Panc1 (cell line): Measurements from ENCODE around the gene ZNF462. TPM values are rescaled to one million over a fixed set of nuclear protein-coding genes. Genes with fewer than 3 reads are reported as not detected.

Source experiments
- ATAC-seq: fragments of 200-7000 bp; cut with Tn5 transposase; 2 replicates; pipeline ENCODE4 v1.9.1; 2020; ENCODE audit warnings: mild to moderate bottlenecking, moderate library complexity
- BruUV-seq: library from RNA; stranded (reverse); fragments of 400-500 nt; replicated peaks from 2 replicates; lab custom pipeline; 2021; lab: Mats Ljungman, UMichigan
- CTCF ChIA-PET: fragments of 300-600 bp; sonication (Branson Sonifier 250); formaldehyde crosslinking; loops from one replicate; lab custom pipeline; 2022; ENCODE audit warnings: antibody characterized with exemption; lab: Charles Lee
- POLR2A ChIA-PET: fragments of 300-600 bp; sonication (Branson Sonifier 250); formaldehyde crosslinking; loops from one replicate; lab custom pipeline; 2022; ENCODE audit warnings: antibody characterized with exemption; lab: Charles Lee
- DNase-seq: peaks from one replicate; pipeline ENCODE4 v3.0.0-alpha.2; 2010; ENCODE audit warnings: low read depth, low spot score
- H3K27ac ChIP-seq: 2 replicates; pipeline ENCODE4 v1.5.1; 2011; ENCODE audit warnings: mild to moderate bottlenecking, low read length, inconsistent platforms
- H3K27me3 ChIP-seq: fragments of 200-500 bp; sonication (Bioruptor generic); 2 replicates; pipeline ENCODE4 v1.6.0; 2014; ENCODE audit warnings: low read length, inconsistent platforms; ENCODE audit not compliant: control insufficient read depth, insufficient read depth
- H3K36me3 ChIP-seq: fragments of 200-500 bp; sonication (Bioruptor generic); 2 replicates; pipeline ENCODE4 v1.5.1; 2014; ENCODE audit warnings: inconsistent platforms, mild to moderate bottlenecking, low read length, moderate library complexity; ENCODE audit not compliant: control insufficient read depth, insufficient read depth
- H3K4me1 ChIP-seq: 2 replicates; pipeline ENCODE4 v1.5.1; 2011; ENCODE audit warnings: inconsistent platforms, mild to moderate bottlenecking, low read length, moderate library complexity; ENCODE audit not compliant: control insufficient read depth, insufficient read depth
- H3K4me3 ChIP-seq, 2 experiments: 2 replicates each; pipeline ENCODE4 v1.5.1; 2011 to 2012; ENCODE audit warnings: low read depth in 2 of 2, low read length in 2 of 2, mild to moderate bottlenecking in 2 of 2, inconsistent platforms in 1 of 2, moderate library complexity in 1 of 2
- H3K9me3 ChIP-seq: fragments of 200-500 bp; sonication (Bioruptor generic); 2 replicates; pipeline ENCODE4 v1.5.1; 2014; ENCODE audit warnings: low read depth, mild to moderate bottlenecking, inconsistent platforms, low read length, moderate library complexity; ENCODE audit not compliant: control insufficient read depth, insufficient read depth
- POLR2AphosphoS5 ChIP-seq: IDR thresholded peaks from 2 replicates; pipeline ENCODE4 v1.6.1; 2012; ENCODE audit warnings: mild to moderate bottlenecking, low read depth, low read length, moderate library complexity
- SIN3A ChIP-seq: IDR thresholded peaks from 2 replicates; pipeline ENCODE4 v1.6.1; 2012; ENCODE audit warnings: low read depth, mild to moderate bottlenecking, low read length, moderate library complexity, borderline replicate concordance; ENCODE audit not compliant: insufficient read depth
- TCF7L2 ChIP-seq: IDR thresholded peaks from 2 replicates; pipeline ENCODE4 v1.6.1; 2011; ENCODE audit warnings: mild to moderate bottlenecking, low read depth, low read length, inconsistent platforms
- in situ Hi-C: cut with HindIII; loops from 2 replicates; pipeline ENCODE4 v1.10.0; 2016; ENCODE audit warnings: low sequenced_read_pairs, low pct_unique_long_range_greater_than_20kb
- intact Hi-C: fragments of 100-400 bp; cut with micrococcal nuclease; formaldehyde crosslinking; loops from one replicate; pipeline ENCODE4 v1.10.0; 2022; ENCODE audit not compliant: unreplicated experiment
- total RNA-seq: library from RNA; stranded (reverse); gene quantifications from one replicate; pipeline ENCODE4 v1.2.1, GENCODE V29; 2021; ENCODE audit not compliant: unreplicated experiment
- TF ChIP-seq, protein P1 (sequence below), 2 experiments: IDR thresholded peaks; 2 replicates each; pipeline ENCODE4 v1.6.1; 2011 to 2012; ENCODE audit warnings: low read depth in 2 of 2, control low read depth in 1 of 2, low read length in 1 of 2, mild to moderate bottlenecking in 1 of 2, moderate library complexity in 1 of 2; ENCODE audit not compliant: insufficient read depth in 1 of 2
- TF ChIP-seq, protein P2 (sequence below): fragments of 450-650 bp; IDR thresholded peaks from 2 replicates; pipeline ENCODE4 v1.5.1; 2017; ENCODE audit warnings: mild to moderate bottlenecking

The ZNF462 gene
- total RNA-seq, 1 experiment from 2014 or later, result 34.8 TPM

DNA sequence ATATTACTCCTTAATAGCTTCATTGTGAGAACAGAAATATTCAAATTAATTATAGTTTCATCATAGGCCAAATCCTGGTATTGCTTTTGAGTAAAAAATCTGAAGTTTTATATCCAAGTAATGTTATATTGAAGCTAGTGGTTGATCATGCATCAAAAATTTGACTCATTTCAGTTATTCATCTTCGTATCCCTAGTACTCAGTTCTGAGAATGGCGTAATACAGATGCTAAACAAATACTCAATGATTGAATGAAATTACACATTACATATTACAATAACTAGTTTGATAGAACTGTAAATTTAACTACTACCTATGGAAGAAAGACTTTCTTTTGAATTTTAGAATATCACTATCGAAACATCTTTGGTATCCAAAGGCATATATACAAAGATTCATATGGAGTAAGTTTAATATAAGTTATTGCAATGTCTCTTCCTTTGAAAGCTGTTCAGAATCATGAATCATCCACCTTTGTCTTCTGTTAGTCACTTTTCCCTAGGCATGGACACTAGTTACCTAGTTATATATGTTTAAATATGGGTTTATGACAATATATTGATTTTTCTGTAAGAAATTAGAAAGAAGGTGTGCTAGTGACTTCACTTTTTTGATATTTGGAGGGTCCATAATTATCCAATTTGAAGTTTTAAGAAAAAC, 5.0 kb upstream of the ZNF462 start:
- peaks cover 2% of the 10 kb centered on the region; the same call in 1 of the 2 replicates for H3K36me3 ChIP-seq
- BruUV-seq, result no TSS peak
- ChIA-PET POLR2A (no interaction called here), CTCF (no interaction called here)
- H3K4me3 ChIP-seq, result no peak overlapping the region
- H3K9me3 ChIP-seq, result no peaks in the 10 kb centered on the region
- in situ Hi-C loops, result no loop called here
- DNase-seq (no peak), ATAC-seq (no peak)
- H3K27me3 ChIP-seq, result no peaks in the 10 kb centered on the region
- TF ChIP-seq, protein P1, sequence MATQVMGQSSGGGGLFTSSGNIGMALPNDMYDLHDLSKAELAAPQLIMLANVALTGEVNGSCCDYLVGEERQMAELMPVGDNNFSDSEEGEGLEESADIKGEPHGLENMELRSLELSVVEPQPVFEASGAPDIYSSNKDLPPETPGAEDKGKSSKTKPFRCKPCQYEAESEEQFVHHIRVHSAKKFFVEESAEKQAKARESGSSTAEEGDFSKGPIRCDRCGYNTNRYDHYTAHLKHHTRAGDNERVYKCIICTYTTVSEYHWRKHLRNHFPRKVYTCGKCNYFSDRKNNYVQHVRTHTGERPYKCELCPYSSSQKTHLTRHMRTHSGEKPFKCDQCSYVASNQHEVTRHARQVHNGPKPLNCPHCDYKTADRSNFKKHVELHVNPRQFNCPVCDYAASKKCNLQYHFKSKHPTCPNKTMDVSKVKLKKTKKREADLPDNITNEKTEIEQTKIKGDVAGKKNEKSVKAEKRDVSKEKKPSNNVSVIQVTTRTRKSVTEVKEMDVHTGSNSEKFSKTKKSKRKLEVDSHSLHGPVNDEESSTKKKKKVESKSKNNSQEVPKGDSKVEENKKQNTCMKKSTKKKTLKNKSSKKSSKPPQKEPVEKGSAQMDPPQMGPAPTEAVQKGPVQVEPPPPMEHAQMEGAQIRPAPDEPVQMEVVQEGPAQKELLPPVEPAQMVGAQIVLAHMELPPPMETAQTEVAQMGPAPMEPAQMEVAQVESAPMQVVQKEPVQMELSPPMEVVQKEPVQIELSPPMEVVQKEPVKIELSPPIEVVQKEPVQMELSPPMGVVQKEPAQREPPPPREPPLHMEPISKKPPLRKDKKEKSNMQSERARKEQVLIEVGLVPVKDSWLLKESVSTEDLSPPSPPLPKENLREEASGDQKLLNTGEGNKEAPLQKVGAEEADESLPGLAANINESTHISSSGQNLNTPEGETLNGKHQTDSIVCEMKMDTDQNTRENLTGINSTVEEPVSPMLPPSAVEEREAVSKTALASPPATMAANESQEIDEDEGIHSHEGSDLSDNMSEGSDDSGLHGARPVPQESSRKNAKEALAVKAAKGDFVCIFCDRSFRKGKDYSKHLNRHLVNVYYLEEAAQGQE (IDR thresholded peaks at IDR 0.05; ENCODE audit: insufficient read depth in 1 of 2, low read depth in 2 of 2, low read length in 1 of 2), result no peak
- no peak overlapping the region for H3K27ac ChIP-seq
- H3K4me1 ChIP-seq, result no peaks in the 10 kb centered on the region
- intact Hi-C loops, result no loop called here

DNA sequence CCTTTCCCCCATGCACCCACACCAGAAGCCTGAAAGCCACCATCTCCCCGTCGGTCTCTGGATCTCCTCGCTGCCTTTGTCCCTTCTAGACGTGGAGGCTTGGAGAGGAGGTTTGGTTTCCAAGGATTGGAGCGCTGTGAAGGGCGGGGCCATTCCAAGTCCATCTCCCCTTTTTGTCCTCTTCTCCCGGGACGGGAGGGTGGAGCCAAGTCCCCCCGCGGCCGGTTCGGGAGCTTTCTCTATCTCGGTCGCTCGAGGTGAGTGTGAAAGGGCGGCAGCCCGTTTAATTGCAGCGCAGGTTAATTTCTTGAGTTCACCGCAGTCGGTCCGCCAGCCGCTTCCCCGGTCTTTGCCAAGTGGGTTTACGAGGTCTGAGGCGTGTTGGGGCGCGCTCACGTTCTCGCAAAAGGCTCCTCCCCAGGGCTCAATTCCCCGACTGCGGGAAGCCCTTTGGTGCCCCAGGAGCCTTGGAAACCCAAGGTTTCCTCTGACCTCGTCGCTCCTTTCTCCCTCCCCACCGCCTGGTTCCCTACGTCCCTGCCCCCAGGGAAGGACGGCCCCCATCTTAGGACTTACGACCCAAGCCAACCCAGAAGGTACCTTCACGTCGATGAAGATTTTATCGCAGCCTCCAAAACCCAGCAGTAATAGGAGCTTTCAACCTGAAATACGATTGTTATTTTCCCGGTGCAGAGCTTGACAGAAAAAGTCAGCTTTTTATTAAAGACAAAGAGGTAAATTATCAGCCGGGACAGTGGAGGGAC, 2.8 kb upstream of the ZNF462 start:
- ATAC-seq (peak; percentile 70), DNase-seq (no peak)
- ChIA-PET CTCF (no interaction called here), POLR2A (no interaction called here)
- Histone ChIP-seq H3K27me3 (no peaks in the 10 kb centered on the region), H3K9me3 (no peaks in the 10 kb centered on the region), H3K4me1 (peaks cover 4% of the 10 kb centered on the region; the same call in 1 of the 2 replicates), H3K4me3 (peak overlapping the region; percentile 82 to 90), H3K36me3 (peaks cover 2% of the 10 kb centered on the region; the same call in 1 of the 2 replicates), H3K27ac (peak overlapping the region; percentile 86)
- intact Hi-C loops, result loop anchor here (10.0 kb wide), 1 partner anchor 315 kb away; no protein-coding TSS in a partner anchor
- in situ Hi-C loops, result no loop called here
- TF ChIP-seq, protein P2, sequence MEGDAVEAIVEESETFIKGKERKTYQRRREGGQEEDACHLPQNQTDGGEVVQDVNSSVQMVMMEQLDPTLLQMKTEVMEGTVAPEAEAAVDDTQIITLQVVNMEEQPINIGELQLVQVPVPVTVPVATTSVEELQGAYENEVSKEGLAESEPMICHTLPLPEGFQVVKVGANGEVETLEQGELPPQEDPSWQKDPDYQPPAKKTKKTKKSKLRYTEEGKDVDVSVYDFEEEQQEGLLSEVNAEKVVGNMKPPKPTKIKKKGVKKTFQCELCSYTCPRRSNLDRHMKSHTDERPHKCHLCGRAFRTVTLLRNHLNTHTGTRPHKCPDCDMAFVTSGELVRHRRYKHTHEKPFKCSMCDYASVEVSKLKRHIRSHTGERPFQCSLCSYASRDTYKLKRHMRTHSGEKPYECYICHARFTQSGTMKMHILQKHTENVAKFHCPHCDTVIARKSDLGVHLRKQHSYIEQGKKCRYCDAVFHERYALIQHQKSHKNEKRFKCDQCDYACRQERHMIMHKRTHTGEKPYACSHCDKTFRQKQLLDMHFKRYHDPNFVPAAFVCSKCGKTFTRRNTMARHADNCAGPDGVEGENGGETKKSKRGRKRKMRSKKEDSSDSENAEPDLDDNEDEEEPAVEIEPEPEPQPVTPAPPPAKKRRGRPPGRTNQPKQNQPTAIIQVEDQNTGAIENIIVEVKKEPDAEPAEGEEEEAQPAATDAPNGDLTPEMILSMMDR, result no peak
- TF ChIP-seq TCF7L2 (no peak), SIN3A (no peak), POLR2AphosphoS5 (no peak; the same call in 1 of the 2 replicates)
- TF ChIP-seq, protein P1 (IDR thresholded peaks at IDR 0.05; ENCODE audit: insufficient read depth in 1 of 2, low read depth in 2 of 2, low read length in 1 of 2), result no peak
- no TSS peak for BruUV-seq
